ENCODE results near the gene SNX32. TPM values are rescaled to one million over a fixed set of nuclear protein-coding genes. Genes with fewer than 3 reads are reported as not detected.

SNX32 gene
- total and polyA plus RNA-seq, 2 of the 13 experiments (the other 11 are each of a cell fraction or from before 2014, with no cell fraction given) = 0.09 to 0.34 TPM

DNA sequence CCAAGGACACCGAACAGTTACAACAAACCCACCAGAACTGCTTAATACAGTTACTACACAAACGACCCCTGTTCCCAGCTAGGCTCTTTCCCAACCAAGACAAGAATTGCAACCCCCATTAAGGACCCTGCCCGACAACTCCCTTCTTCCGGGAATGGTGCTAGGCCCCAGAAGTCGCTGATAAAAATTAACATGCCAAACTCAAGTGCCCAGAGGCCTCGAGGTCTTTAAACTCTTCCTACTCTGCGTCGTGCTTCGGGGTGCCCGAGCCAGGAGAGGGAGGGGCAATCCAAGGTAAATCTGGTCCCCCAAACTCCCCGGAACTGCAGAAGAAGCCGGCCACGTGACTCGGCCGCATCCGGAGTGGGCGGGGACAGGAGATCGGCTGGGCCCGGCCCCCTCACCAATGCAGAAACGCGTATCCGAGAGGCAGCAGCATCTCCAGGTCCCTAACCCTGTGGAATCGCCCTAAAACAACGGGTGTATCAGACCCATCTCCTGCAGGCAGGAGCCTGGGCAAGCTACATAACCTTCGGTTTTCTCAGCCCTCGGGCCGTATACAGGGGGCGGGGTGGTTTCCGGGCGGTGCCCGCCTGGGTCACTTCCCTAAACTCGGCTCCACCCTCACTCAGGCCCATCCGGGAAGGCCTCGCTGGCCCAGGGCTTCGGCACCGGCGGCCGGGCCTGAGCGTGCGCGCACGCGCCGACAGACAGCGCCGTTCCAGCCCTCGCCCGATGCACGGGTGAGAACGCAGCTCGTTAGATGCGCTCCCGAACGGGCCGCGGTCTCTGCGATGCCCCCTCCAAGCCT is 23.1 kb downstream of the SNX32 start (continued):
- TF ChIP-seq, protein P1, sequence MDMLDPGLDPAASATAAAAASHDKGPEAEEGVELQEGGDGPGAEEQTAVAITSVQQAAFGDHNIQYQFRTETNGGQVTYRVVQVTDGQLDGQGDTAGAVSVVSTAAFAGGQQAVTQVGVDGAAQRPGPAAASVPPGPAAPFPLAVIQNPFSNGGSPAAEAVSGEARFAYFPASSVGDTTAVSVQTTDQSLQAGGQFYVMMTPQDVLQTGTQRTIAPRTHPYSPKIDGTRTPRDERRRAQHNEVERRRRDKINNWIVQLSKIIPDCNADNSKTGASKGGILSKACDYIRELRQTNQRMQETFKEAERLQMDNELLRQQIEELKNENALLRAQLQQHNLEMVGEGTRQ (IDR thresholded peaks at IDR 0.05; ENCODE audit: low read depth, low read length) = peak; percentile 70
- TF ChIP-seq, protein P1 (CRISPR knock-in tag; IDR thresholded peaks at IDR 0.05; ENCODE audit: borderline replicate concordance) = peak; percentile 93; the same call in 1 of the 2 replicates
- TF ChIP-seq, protein P2, sequence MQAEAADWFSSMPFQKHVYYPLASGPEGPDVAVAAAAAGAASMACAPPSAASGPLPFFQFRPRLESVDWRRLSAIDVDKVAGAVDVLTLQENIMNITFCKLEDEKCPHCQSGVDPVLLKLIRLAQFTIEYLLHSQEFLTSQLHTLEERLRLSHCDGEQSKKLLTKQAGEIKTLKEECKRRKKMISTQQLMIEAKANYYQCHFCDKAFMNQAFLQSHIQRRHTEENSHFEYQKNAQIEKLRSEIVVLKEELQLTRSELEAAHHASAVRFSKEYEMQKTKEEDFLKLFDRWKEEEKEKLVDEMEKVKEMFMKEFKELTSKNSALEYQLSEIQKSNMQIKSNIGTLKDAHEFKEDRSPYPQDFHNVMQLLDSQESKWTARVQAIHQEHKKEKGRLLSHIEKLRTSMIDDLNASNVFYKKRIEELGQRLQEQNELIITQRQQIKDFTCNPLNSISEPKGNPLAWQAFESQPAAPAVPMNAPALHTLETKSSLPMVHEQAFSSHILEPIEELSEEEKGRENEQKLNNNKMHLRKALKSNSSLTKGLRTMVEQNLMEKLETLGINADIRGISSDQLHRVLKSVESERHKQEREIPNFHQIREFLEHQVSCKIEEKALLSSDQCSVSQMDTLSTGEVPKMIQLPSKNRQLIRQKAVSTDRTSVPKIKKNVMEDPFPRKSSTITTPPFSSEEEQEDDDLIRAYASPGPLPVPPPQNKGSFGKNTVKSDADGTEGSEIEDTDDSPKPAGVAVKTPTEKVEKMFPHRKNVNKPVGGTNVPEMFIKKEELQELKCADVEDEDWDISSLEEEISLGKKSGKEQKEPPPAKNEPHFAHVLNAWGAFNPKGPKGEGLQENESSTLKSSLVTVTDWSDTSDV (CRISPR knock-in tag; IDR thresholded peaks at IDR 0.05) = peak; percentile 44; the same call in 1 of the 2 replicates
- TF ChIP-seq, protein P3, sequence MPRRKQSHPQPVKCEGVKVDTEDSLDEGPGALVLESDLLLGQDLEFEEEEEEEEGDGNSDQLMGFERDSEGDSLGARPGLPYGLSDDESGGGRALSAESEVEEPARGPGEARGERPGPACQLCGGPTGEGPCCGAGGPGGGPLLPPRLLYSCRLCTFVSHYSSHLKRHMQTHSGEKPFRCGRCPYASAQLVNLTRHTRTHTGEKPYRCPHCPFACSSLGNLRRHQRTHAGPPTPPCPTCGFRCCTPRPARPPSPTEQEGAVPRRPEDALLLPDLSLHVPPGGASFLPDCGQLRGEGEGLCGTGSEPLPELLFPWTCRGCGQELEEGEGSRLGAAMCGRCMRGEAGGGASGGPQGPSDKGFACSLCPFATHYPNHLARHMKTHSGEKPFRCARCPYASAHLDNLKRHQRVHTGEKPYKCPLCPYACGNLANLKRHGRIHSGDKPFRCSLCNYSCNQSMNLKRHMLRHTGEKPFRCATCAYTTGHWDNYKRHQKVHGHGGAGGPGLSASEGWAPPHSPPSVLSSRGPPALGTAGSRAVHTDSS (CRISPR knock-in tag; conservative IDR thresholded peaks at IDR 0.05) = no peak
- TF ChIP-seq ZNF33B (CRISPR knock-in tag; IDR thresholded peaks at IDR 0.05) (no peak), CBX1 (IDR thresholded peaks at IDR 0.05; ENCODE audit: low read depth) (no peak), ZNF143 (CRISPR knock-in tag; IDR thresholded peaks at IDR 0.05) (peak; percentile 64; the same call in 1 of the 2 replicates), HNF4G (IDR thresholded peaks at IDR 0.05; ENCODE audit: borderline replicate concordance, low read depth, low read length) (no peak), HNF4G (CRISPR knock-in tag; IDR thresholded peaks at IDR 0.05; ENCODE audit: borderline replicate concordance, low read depth) (peak; percentile 17; the same call in 1 of the 2 replicates), ZBTB42 (CRISPR knock-in tag; IDR thresholded peaks at IDR 0.05) (no peak), ZNF235 (CRISPR knock-in tag; IDR thresholded peaks at IDR 0.05; ENCODE audit: borderline replicate concordance) (peak; percentile 58; the same call in 1 of the 2 replicates), ZNF10 (CRISPR knock-in tag; IDR thresholded peaks at IDR 0.05; ENCODE audit: borderline replicate concordance, low read depth) (no peak), POLR2AphosphoS5 (IDR thresholded peaks at IDR 0.05; ENCODE audit: low read depth, low read length) (0 out of 2 replicates have a peak, but pooled peaks have one; percentile 23), ATF1 (CRISPR knock-in tag; IDR thresholded peaks at IDR 0.05) (no peak)
- TF ChIP-seq, protein P4, sequence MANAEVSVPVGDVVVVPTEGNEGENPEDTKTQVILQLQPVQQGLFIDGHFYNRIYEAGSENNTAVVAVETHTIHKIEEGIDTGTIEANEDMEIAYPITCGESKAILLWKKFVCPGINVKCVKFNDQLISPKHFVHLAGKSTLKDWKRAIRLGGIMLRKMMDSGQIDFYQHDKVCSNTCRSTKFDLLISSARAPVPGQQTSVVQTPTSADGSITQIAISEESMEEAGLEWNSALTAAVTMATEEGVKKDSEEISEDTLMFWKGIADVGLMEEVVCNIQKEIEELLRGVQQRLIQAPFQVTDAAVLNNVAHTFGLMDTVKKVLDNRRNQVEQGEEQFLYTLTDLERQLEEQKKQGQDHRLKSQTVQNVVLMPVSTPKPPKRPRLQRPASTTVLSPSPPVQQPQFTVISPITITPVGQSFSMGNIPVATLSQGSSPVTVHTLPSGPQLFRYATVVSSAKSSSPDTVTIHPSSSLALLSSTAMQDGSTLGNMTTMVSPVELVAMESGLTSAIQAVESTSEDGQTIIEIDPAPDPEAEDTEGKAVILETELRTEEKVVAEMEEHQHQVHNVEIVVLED (CRISPR knock-in tag; IDR thresholded peaks at IDR 0.05; ENCODE audit: borderline replicate concordance) = no peak
- TF ChIP-seq, protein P5, sequence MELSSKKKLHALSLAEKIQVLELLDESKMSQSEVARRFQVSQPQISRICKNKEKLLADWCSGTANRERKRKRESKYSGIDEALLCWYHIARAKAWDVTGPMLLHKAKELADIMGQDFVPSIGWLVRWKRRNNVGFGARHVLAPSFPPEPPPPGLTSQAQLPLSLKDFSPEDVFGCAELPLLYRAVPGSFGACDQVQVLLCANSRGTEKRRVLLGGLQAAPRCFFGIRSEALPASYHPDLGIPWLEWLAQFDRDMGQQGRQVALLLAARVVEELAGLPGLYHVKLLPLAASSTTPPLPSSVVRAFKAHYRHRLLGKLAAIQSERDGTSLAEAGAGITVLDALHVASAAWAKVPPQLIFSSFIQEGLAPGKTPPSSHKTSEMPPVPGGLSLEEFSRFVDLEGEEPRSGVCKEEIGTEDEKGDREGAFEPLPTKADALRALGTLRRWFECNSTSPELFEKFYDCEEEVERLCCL (CRISPR knock-in tag; IDR thresholded peaks at IDR 0.05; ENCODE audit: borderline replicate concordance) = no peak
- TF ChIP-seq, protein P6, sequence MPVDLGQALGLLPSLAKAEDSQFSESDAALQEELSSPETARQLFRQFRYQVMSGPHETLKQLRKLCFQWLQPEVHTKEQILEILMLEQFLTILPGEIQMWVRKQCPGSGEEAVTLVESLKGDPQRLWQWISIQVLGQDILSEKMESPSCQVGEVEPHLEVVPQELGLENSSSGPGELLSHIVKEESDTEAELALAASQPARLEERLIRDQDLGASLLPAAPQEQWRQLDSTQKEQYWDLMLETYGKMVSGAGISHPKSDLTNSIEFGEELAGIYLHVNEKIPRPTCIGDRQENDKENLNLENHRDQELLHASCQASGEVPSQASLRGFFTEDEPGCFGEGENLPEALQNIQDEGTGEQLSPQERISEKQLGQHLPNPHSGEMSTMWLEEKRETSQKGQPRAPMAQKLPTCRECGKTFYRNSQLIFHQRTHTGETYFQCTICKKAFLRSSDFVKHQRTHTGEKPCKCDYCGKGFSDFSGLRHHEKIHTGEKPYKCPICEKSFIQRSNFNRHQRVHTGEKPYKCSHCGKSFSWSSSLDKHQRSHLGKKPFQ (CRISPR knock-in tag; IDR thresholded peaks at IDR 0.05; ENCODE audit: insufficient replicate concordance) = peak; percentile 13
